Stimulated activated CD4-positive, alpha-beta T cell treated with anti-CD3 and anti-CD28 coated beads, Interleukin-15, amount 100 ng/mL, for 1 hour (primary cell): ENCODE measurements around the gene DNAH8.
"Not testable (repeated sequence)": the region's sequence is repeated elsewhere in the genome, so short reads cannot be mapped to it uniquely, and the experiment has no call there.

Experiments
- DNase-seq, 2 donors: peaks; one replicate each; pipeline ENCODE4 v3.0.0-alpha.2; 2020; ENCODE audit warnings: low read depth in 1 of 2, low spot score in 1 of 2

The DNAH8 gene

GRCh38 chr6:38715016-38715689 is at the start of gene DNAH8:
Gene DNAH8, plus strand, starts transcription at chr6:38715311. Its CDS starts 7,499 bp downstream, at chr6:38722810.
- DNase-seq = no peak

GRCh38 chr6:38671885-38672467 is 43.1 kb upstream of the DNAH8 start:
- DNase-seq = no peak

- no peak for DNase-seq
Measured at GRCh38 chr6:38673397-38674165, 41.5 kb upstream of the DNAH8 start.

GRCh38 chr6:38676236-38676973 is 38.7 kb upstream of the DNAH8 start:
- DNase-seq = no peak

- no peak for DNase-seq
Measured at GRCh38 chr6:38676974-38677544, 38.1 kb upstream of the DNAH8 start.

- DNase-seq = no peak
Measured at GRCh38 chr6:38678178-38678760, 36.8 kb upstream of the DNAH8 start.

- DNase-seq = no peak
Measured at GRCh38 chr6:38679668-38680067, 35.4 kb upstream of the DNAH8 start.

GRCh38 chr6:38681850-38682249 is 33.3 kb upstream of the DNAH8 start:
- DNase-seq = no peak

GRCh38 chr6:38684237-38684636 is 30.9 kb upstream of the DNAH8 start:
- no peak for DNase-seq

- DNase-seq = no peak
Measured at GRCh38 chr6:38684904-38685303, 30.2 kb upstream of the DNAH8 start.

- no peak for DNase-seq
Measured at GRCh38 chr6:38686270-38687042, 28.7 kb upstream of the DNAH8 start.

GRCh38 chr6:38687043-38687353 is 28.1 kb upstream of the DNAH8 start:
- DNase-seq = no peak

GRCh38 chr6:38687549-38687948 is 27.6 kb upstream of the DNAH8 start:
- no peak for DNase-seq

- no peak for DNase-seq
Measured at GRCh38 chr6:38688579-38689087, 26.5 kb upstream of the DNAH8 start.

- no peak for DNase-seq
Measured at GRCh38 chr6:38695227-38695900, 19.7 kb upstream of the DNAH8 start.

- DNase-seq = no peak
Measured at GRCh38 chr6:38695933-38696332, 19.2 kb upstream of the DNAH8 start.

GRCh38 chr6:38696345-38696744 is 18.8 kb upstream of the DNAH8 start:
- no peak for DNase-seq

GRCh38 chr6:38697846-38698245 is 17.3 kb upstream of the DNAH8 start:
- no peak for DNase-seq

- DNase-seq = not testable (repeated sequence)
Measured at GRCh38 chr6:38699702-38700101, 15.4 kb upstream of the DNAH8 start.

- no peak for DNase-seq
Measured at GRCh38 chr6:38701551-38701950, 13.6 kb upstream of the DNAH8 start.
